ENCODE data around the gene LIG4. TPM values are rescaled to one million over a fixed set of nuclear protein-coding genes. Genes with fewer than 3 reads are reported as not detected.
A peak's percentile ranks its signal among the peaks of the same experiment; 100 is the strongest.

Gene LIG4
- total RNA-seq, 1 donor from 2014 or later = 12.5 TPM

DNA sequence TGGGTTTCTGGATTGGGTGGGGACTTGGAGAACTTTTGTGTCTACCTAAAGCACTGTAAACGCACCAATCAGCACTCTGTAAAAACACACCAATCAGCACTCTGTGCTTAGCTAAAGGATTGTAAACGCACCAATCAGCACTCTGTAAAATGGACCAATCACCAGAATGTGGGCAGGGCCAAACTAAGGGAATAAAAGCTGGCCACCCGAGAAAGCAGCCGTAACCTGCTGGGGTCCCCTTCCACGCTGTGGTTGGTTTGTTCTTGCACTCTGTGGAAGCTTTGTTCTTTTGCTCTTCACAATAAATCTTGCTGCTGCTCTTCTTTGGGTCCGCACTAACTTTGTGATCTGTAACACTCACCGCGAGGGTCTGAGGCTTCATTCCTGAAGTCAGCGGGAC lies 37.3 kb downstream of the LIG4 start:
- TF ChIP-seq, protein P1, sequence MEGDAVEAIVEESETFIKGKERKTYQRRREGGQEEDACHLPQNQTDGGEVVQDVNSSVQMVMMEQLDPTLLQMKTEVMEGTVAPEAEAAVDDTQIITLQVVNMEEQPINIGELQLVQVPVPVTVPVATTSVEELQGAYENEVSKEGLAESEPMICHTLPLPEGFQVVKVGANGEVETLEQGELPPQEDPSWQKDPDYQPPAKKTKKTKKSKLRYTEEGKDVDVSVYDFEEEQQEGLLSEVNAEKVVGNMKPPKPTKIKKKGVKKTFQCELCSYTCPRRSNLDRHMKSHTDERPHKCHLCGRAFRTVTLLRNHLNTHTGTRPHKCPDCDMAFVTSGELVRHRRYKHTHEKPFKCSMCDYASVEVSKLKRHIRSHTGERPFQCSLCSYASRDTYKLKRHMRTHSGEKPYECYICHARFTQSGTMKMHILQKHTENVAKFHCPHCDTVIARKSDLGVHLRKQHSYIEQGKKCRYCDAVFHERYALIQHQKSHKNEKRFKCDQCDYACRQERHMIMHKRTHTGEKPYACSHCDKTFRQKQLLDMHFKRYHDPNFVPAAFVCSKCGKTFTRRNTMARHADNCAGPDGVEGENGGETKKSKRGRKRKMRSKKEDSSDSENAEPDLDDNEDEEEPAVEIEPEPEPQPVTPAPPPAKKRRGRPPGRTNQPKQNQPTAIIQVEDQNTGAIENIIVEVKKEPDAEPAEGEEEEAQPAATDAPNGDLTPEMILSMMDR (IDR thresholded peaks at IDR 0.05; ENCODE audit: unreplicated experiment) = no peak
- DNase-seq (ENCODE audit: low spot score) = no peak
- no peaks in the 10 kb centered on the region for H3K9me3 Mint-ChIP-seq (ENCODE audit: unreplicated experiment)

DNA sequence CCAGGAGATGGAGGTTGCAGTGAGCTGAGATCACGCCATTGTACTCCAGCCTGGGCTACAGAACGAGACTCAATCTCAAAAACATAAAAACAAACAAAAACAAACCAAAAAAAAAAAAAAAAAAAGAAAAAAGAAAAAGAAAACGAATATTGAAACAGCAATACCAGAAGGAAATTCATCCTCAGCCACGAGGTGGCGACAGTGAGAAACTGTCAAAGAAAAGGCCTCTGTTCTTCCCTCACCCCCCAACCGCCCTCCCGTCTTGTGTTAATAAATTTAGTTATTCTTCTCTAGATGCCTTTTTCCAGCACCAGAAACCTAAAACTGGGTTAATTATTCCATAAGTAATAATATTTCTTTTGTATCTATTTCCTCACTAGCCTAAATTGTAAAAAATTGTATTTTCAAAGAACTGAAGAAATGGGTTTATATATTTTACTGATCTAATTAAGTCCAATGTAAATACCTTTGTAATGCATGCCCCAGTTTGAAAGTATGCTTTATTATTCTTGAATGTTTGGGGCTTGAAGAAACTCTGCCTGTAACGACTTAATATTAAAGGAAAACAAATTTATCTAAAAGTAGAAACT lies 38.6 kb downstream of the LIG4 start:
- TF ChIP-seq, protein P1 (IDR thresholded peaks at IDR 0.05; ENCODE audit: unreplicated experiment) = peak; percentile 77
- no peaks in the 10 kb centered on the region for H3K9me3 Mint-ChIP-seq (ENCODE audit: unreplicated experiment)
- no peak overlapping the region for H3K4me3 Mint-ChIP-seq (ENCODE audit: unreplicated experiment)
- DNase-seq (ENCODE audit: low spot score) = peak; percentile 51
- H3K27me3 Mint-ChIP-seq (ENCODE audit: unreplicated experiment) = peaks cover 1% of the 10 kb centered on the region
- H3K27ac Mint-ChIP-seq (ENCODE audit: unreplicated experiment) = no peak overlapping the region
- no peaks in the 10 kb centered on the region for H3K4me1 Mint-ChIP-seq (ENCODE audit: unreplicated experiment)
- H3K36me3 Mint-ChIP-seq (ENCODE audit: low read depth, unreplicated experiment) = no peaks in the 10 kb centered on the region

More for the DNA sequence above, 37.3 kb downstream of the LIG4 start:
- H3K27ac Mint-ChIP-seq (ENCODE audit: unreplicated experiment) = no peak overlapping the region
- H3K27me3 Mint-ChIP-seq (ENCODE audit: unreplicated experiment) = peaks cover 1% of the 10 kb centered on the region
- H3K4me3 Mint-ChIP-seq (ENCODE audit: unreplicated experiment) = no peak overlapping the region
- no peaks in the 10 kb centered on the region for H3K36me3 Mint-ChIP-seq (ENCODE audit: low read depth, unreplicated experiment)
- H3K4me1 Mint-ChIP-seq (ENCODE audit: unreplicated experiment) = no peaks in the 10 kb centered on the region

DNA sequence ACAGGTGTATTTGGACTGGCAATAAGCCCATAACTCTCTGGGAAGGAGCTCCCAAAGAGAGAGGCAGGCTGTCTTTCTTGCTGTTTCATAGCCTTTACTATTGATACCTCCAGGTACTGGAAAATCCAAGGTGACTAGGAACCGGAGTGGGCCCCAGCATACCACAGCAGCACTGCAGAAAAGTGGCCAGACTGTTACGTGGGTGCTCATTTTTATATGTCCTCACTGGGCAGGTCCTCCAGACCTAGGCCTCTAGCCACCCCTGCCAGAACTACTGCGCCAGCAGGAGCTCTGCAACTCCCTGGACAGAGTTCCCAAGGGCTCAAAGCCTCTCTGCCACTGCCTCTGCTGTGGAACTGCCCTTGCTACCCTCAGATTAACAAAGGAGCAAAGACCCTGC lies 46.4 kb downstream of the LIG4 start:
- Mint-ChIP-seq H3K9me3 (ENCODE audit: unreplicated experiment) (no peaks in the 10 kb centered on the region), H3K4me1 (ENCODE audit: unreplicated experiment) (no peaks in the 10 kb centered on the region), H3K4me3 (ENCODE audit: unreplicated experiment) (no peak overlapping the region), H3K27ac (ENCODE audit: unreplicated experiment) (no peak overlapping the region), H3K36me3 (ENCODE audit: low read depth, unreplicated experiment) (no peaks in the 10 kb centered on the region), H3K27me3 (ENCODE audit: unreplicated experiment) (peaks cover 2% of the 10 kb centered on the region)
- TF ChIP-seq, protein P1 (IDR thresholded peaks at IDR 0.05; ENCODE audit: unreplicated experiment) = no peak
- DNase-seq (ENCODE audit: low spot score) = no peak

DNA sequence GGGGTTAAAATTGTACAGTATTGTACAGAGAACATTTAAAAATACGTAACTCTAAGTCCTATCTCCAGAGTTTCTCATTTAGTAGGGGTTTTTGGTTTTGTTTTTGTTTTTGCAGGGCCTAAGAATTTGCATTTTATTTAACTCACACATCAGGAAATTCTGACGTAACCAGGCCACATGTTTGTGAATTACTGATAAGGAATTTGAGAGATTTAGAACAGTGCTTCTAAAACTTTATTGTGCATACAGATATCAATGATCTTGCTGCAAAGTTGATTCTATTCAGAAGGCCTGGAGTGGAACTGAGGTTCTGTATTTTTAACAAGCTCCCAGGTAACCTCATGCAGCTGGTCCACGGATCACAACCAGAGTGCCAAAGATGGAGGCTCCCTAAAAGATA lies 49.3 kb downstream of the LIG4 start:
- no peak for DNase-seq (ENCODE audit: low spot score)
- Mint-ChIP-seq H3K9me3 (ENCODE audit: unreplicated experiment) (no peaks in the 10 kb centered on the region), H3K4me3 (ENCODE audit: unreplicated experiment) (no peak overlapping the region), H3K27ac (ENCODE audit: unreplicated experiment) (no peak overlapping the region), H3K27me3 (ENCODE audit: unreplicated experiment) (peaks cover 2% of the 10 kb centered on the region), H3K4me1 (ENCODE audit: unreplicated experiment) (no peaks in the 10 kb centered on the region), H3K36me3 (ENCODE audit: low read depth, unreplicated experiment) (no peaks in the 10 kb centered on the region)
- TF ChIP-seq, protein P1 (IDR thresholded peaks at IDR 0.05; ENCODE audit: unreplicated experiment) = no peak

DNA sequence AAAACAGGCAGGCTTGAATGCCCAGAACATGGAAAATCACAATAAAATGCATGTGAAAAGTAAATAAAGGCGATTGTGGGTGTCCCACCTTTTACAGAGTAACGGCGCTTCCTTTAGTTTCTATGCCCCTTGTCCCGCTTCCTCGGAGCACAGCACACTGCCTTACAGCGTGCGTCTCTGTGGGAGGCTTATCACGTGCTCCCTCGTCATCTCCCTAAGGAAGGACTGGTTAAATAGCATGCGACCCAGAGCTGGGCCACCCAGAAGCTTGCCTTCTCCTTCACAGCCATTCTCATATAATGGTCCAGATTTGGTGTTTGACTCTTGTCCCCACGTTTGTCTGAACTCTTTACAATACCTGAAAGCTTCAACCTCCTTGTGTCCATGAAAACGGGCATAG lies 56.6 kb downstream of the LIG4 start:
- Mint-ChIP-seq H3K4me1 (ENCODE audit: unreplicated experiment) (no peaks in the 10 kb centered on the region), H3K27ac (ENCODE audit: unreplicated experiment) (no peak overlapping the region), H3K4me3 (ENCODE audit: unreplicated experiment) (no peak overlapping the region), H3K9me3 (ENCODE audit: unreplicated experiment) (no peaks in the 10 kb centered on the region), H3K27me3 (ENCODE audit: unreplicated experiment) (peaks cover 2% of the 10 kb centered on the region), H3K36me3 (ENCODE audit: low read depth, unreplicated experiment) (no peaks in the 10 kb centered on the region)
- DNase-seq (ENCODE audit: low spot score) = no peak
- TF ChIP-seq, protein P1 (IDR thresholded peaks at IDR 0.05; ENCODE audit: unreplicated experiment) = no peak

Other genes with a start within 250 kb of the LIG4 start
- 8.5 TPM for gene ABHD13, start 2.9 kb upstream of the LIG4 start, total RNA-seq (ENCODE audit: unreplicated experiment)
- 1.8 TPM for gene TNFSF13B, start 54.2 kb upstream of the LIG4 start, total RNA-seq (ENCODE audit: unreplicated experiment)